ENCODE results near the gene PLEKHG1.

- TF ChIP-seq ELF4 (IDR thresholded peaks at IDR 0.05) = no peak
- no peak for TF ChIP-seq L3MBTL2 (conservative IDR thresholded peaks at IDR 0.05)
- TF ChIP-seq FOXA1 (IDR thresholded peaks at IDR 0.05) = no peak
- TF ChIP-seq HDGF (IDR thresholded peaks at IDR 0.05; ENCODE audit: borderline replicate concordance) = no peak
- no peak for TF ChIP-seq ZNF384 (IDR thresholded peaks at IDR 0.05)
- TF ChIP-seq SP1 (IDR thresholded peaks at IDR 0.05) = no peak
- no peak for TF ChIP-seq SUZ12 (IDR thresholded peaks at IDR 0.05)
- TF ChIP-seq NFRKB (IDR thresholded peaks at IDR 0.05) = no peak
- no peak for TF ChIP-seq FOXM1 (IDR thresholded peaks at IDR 0.05; ENCODE audit: borderline replicate concordance)
- TF ChIP-seq ARNT (IDR thresholded peaks at IDR 0.05) = no peak
- no peak for TF ChIP-seq BHLHE40 (IDR thresholded peaks at IDR 0.05; ENCODE audit: borderline replicate concordance)
- TF ChIP-seq, protein P1, sequence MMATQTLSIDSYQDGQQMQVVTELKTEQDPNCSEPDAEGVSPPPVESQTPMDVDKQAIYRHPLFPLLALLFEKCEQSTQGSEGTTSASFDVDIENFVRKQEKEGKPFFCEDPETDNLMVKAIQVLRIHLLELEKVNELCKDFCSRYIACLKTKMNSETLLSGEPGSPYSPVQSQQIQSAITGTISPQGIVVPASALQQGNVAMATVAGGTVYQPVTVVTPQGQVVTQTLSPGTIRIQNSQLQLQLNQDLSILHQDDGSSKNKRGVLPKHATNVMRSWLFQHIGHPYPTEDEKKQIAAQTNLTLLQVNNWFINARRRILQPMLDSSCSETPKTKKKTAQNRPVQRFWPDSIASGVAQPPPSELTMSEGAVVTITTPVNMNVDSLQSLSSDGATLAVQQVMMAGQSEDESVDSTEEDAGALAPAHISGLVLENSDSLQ (IDR thresholded peaks at IDR 0.05) = no peak
- no peak for TF ChIP-seq FOXK2 (IDR thresholded peaks at IDR 0.05)
Measured at GRCh38 chr6:150620244-150620643, 20.6 kb downstream of the PLEKHG1 start.

Measured in HEK293T (cell line).